ENCODE results near the gene ABCA5. TPM values are rescaled to one million over a fixed set of nuclear protein-coding genes. Genes with fewer than 3 reads are reported as not detected.

Gene ABCA5
- total and polyA plus RNA-seq, 4 donors, result 4.8 to 76.3 (median 19.8) TPM

DNA sequence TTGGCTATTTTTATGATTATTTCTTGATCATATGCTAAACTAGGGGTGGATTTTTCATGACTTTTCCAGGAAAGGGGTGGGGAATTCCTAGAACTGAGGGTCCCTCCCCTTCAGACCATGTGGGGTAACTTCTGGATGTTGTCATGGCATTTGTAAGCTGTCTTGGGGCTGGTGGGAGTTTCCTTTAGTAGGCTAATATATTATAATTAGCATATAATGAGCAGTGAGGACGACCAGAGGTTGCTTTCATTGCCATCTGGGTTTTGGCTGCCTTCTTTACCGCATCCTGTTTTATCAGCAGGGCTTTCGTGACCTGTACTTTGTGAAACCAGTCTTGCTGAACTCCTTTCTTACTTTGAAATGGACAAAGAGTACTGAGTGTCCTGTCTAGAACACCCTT, 40.4 kb upstream of the ABCA5 start:
- 70 to 74% methylated on average over 3 of the region's 3 CpGs for WGBS, 2 donors

DNA sequence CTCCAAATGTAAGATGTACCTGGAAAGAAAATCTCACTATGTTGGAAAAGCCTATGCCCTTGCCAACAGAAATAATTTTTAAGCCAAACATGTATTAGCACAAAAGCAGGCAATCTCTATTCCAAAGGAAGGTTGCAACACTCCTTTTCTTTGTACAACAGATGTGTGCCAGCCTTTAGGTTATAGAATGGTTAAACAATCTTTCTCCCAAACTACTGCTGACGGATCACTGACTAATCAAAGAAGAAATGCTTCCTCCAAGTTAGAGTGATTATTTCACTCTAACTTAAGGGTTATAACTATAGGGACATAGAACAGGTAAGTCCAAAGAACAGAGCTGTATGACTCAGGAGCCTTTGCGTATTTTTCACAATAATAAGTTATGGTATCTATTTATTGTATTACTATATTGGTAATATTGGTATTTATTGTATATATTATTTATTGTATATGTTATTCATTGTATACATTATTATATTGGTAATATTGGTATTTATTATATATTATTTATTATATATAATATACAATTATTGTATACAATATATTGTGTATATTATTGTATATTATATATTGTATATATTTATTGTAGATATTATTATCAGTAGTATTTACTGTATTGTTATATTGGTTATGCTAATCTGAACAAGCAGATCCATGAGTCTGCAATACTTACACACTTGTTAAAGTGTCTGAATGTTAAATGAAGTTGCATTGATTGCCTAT, 36.7 kb upstream of the ABCA5 start:
- Histone ChIP-seq H3K27ac (ENCODE audit: low read depth in 1 of 2, low read length in 1 of 2) (no peak overlapping the region), H3K9ac (ENCODE audit: insufficient read depth in 1 of 2, low read length in 2 of 2) (no peak overlapping the region), H3K4me1 (ENCODE audit: control insufficient read depth in 5 of 5, insufficient read depth in 5 of 5, low read length in 5 of 5) (no peaks in the 10 kb centered on the region), H3K27me3 (ENCODE audit: control insufficient read depth in 3 of 3, insufficient read depth in 3 of 3, low read length in 2 of 3) (no peaks in the 10 kb centered on the region), H3K9me3 (ENCODE audit: control insufficient read depth in 4 of 4, insufficient read depth in 3 of 4, low read length in 3 of 4) (no peaks in the 10 kb centered on the region), H3K4me3 (no peak overlapping the region), H3K36me3 (ENCODE audit: control insufficient read depth in 4 of 4, insufficient read depth in 4 of 4, low read length in 4 of 4) (no peaks in the 10 kb centered on the region)
- no peak for ATAC-seq (ENCODE audit: insufficient read depth, low FRiP score)
- DNase-seq, result no peak
- TF ChIP-seq, protein P1, sequence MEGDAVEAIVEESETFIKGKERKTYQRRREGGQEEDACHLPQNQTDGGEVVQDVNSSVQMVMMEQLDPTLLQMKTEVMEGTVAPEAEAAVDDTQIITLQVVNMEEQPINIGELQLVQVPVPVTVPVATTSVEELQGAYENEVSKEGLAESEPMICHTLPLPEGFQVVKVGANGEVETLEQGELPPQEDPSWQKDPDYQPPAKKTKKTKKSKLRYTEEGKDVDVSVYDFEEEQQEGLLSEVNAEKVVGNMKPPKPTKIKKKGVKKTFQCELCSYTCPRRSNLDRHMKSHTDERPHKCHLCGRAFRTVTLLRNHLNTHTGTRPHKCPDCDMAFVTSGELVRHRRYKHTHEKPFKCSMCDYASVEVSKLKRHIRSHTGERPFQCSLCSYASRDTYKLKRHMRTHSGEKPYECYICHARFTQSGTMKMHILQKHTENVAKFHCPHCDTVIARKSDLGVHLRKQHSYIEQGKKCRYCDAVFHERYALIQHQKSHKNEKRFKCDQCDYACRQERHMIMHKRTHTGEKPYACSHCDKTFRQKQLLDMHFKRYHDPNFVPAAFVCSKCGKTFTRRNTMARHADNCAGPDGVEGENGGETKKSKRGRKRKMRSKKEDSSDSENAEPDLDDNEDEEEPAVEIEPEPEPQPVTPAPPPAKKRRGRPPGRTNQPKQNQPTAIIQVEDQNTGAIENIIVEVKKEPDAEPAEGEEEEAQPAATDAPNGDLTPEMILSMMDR (IDR thresholded peaks at IDR 0.05; ENCODE audit: control extremely low read depth, extremely low read depth), result no peak
- 87 to 93% methylated on average over 2 of the region's 2 CpGs for WGBS, 2 donors

More for the DNA sequence above, 40.4 kb upstream of the ABCA5 start:
- ATAC-seq (ENCODE audit: insufficient read depth, low FRiP score) (no peak), DNase-seq (peak in 2 of 3 donors; percentile 1 to 8)
- Histone ChIP-seq H3K36me3 (ENCODE audit: control insufficient read depth in 4 of 4, insufficient read depth in 4 of 4, low read length in 4 of 4) (no peaks in the 10 kb centered on the region), H3K4me1 (ENCODE audit: control insufficient read depth in 5 of 5, insufficient read depth in 5 of 5, low read length in 5 of 5) (no peaks in the 10 kb centered on the region), H3K4me3 (no peak overlapping the region), H3K9me3 (ENCODE audit: control insufficient read depth in 4 of 4, insufficient read depth in 3 of 4, low read length in 3 of 4) (no peaks in the 10 kb centered on the region), H3K27me3 (ENCODE audit: control insufficient read depth in 3 of 3, insufficient read depth in 3 of 3, low read length in 2 of 3) (no peaks in the 10 kb centered on the region), H3K27ac (ENCODE audit: low read depth in 1 of 2, low read length in 1 of 2) (no peak overlapping the region), H3K9ac (ENCODE audit: insufficient read depth in 1 of 2, low read length in 2 of 2) (no peak overlapping the region)
- TF ChIP-seq, protein P1 (IDR thresholded peaks at IDR 0.05; ENCODE audit: control extremely low read depth, extremely low read depth), result no peak

DNA sequence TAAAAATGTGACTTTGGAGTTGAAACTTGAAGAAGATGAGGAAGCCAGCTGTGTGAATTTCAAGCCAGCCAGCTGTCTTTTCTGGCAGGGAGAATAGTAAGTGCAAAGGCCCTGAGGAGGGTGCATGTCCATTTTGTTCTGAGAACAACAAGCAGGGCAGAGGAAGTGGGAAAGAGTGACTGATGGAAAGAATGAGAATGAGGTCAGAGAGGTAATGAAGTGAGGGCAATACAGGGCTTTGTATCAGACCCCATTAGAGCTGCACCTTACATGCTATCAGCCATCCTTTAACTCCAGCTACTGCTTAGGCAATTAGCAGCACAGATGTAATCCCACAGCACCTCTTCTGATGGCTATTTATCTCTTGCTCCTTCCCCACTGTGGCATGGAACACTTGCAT, 34.2 kb upstream of the ABCA5 start:
- Histone ChIP-seq H3K4me3 (no peak overlapping the region), H3K27ac (ENCODE audit: low read depth in 1 of 2, low read length in 1 of 2) (no peak overlapping the region), H3K27me3 (ENCODE audit: control insufficient read depth in 3 of 3, insufficient read depth in 3 of 3, low read length in 2 of 3) (no peaks in the 10 kb centered on the region), H3K9me3 (ENCODE audit: control insufficient read depth in 4 of 4, insufficient read depth in 3 of 4, low read length in 3 of 4) (no peaks in the 10 kb centered on the region), H3K36me3 (ENCODE audit: control insufficient read depth in 4 of 4, insufficient read depth in 4 of 4, low read length in 4 of 4) (no peaks in the 10 kb centered on the region), H3K4me1 (ENCODE audit: control insufficient read depth in 5 of 5, insufficient read depth in 5 of 5, low read length in 5 of 5) (no peaks in the 10 kb centered on the region), H3K9ac (ENCODE audit: insufficient read depth in 1 of 2, low read length in 2 of 2) (no peak overlapping the region)
- ATAC-seq (ENCODE audit: insufficient read depth, low FRiP score), result no peak
- no peak for DNase-seq
- TF ChIP-seq, protein P1 (IDR thresholded peaks at IDR 0.05; ENCODE audit: control extremely low read depth, extremely low read depth), result no peak
